HEK293 (cell line): ENCODE results near the gene NHLRC3.
A peak's percentile ranks its signal among the peaks of the same experiment; 100 is the strongest.

ENCODE experiments used
- CTCF ChIA-PET: fragments of 350-600 bp; formaldehyde crosslinking; extraction: SDS; loops from one replicate; lab custom pipeline; 2021; ENCODE audit warnings: antibody characterized with exemption; lab: Yijun Ruan, JAX
- POLR2A ChIA-PET: fragments of 300-600 bp; formaldehyde crosslinking; extraction: SDS; loops from one replicate; lab custom pipeline; 2020; ENCODE audit warnings: antibody characterized with exemption, inconsistent platforms; lab: Yijun Ruan, JAX
- H3K27ac ChIP-seq: fragments of 200-500 bp; sonication (Bioruptor generic); 2 replicates; pipeline ENCODE4 v1.5.1; 2014; ENCODE audit warnings: low read depth, low read length, control low read depth, inconsistent platforms; ENCODE audit errors: extremely low read depth
- H3K36me3 ChIP-seq, 2 experiments: fragments of 200-500 bp in 1 of 2; sonication (Bioruptor generic) in 1 of 2; 1 replicate in 1 of 2; 2 replicates in 1 of 2; pipeline ENCODE4 v1.5.1; 2014 to 2017; ENCODE audit warnings: inconsistent platforms in 2 of 2, low read length in 2 of 2; ENCODE audit not compliant: control insufficient read depth in 2 of 2, insufficient read depth in 1 of 2
- H3K4me1 ChIP-seq: fragments of 200-500 bp; sonication (Bioruptor generic); 2 replicates; pipeline ENCODE4 v1.5.1; 2014; ENCODE audit warnings: mild to moderate bottlenecking, low read length, inconsistent platforms; ENCODE audit not compliant: control insufficient read depth, insufficient read depth
- H3K4me3 ChIP-seq: 2 replicates; pipeline ENCODE4 v1.5.1; 2011; ENCODE audit warnings: low read depth, mild to moderate bottlenecking, control low read depth, low read length, moderate library complexity
- H3K9me3 ChIP-seq: fragments of 200-500 bp; sonication (Bioruptor generic); 2 replicates; pipeline ENCODE4 v1.5.1; 2014; ENCODE audit warnings: low read depth, low read length, inconsistent platforms; ENCODE audit not compliant: control insufficient read depth, insufficient read depth
- MYNN ChIP-seq: fragments of 450-650 bp; formaldehyde crosslinking; IDR thresholded peaks from 2 replicates; pipeline ENCODE4 v1.5.1; 2016; ENCODE audit warnings: missing biosample characterization, missing genetic modification characterization, borderline replicate concordance
- PRDM1 ChIP-seq: fragments of 450-650 bp; formaldehyde crosslinking; IDR thresholded peaks from 2 replicates; pipeline ENCODE4; 2016; ENCODE audit warnings: missing biosample characterization, missing genetic modification characterization
- ZNF146 ChIP-seq: fragments of 450-650 bp; formaldehyde crosslinking; IDR thresholded peaks from 2 replicates; pipeline ENCODE4 v1.5.1; 2016; ENCODE audit warnings: missing biosample characterization, missing genetic modification characterization
- ZNF155 ChIP-seq: fragments of 450-650 bp; formaldehyde crosslinking; IDR thresholded peaks from 2 replicates; pipeline ENCODE4 v1.5.1; 2016; ENCODE audit warnings: missing biosample characterization, missing genetic modification characterization
- ZNF169 ChIP-seq: fragments of 450-650 bp; formaldehyde crosslinking; IDR thresholded peaks from 2 replicates; pipeline ENCODE4 v1.5.1; 2016; ENCODE audit warnings: missing biosample characterization, missing genetic modification characterization
- ZNF221 ChIP-seq: fragments of 450-650 bp; formaldehyde crosslinking; IDR thresholded peaks from 2 replicates; pipeline ENCODE4 v1.5.1; 2017; ENCODE audit warnings: missing biosample characterization, missing genetic modification characterization, borderline replicate concordance
- ZNF239 ChIP-seq: fragments of 450-650 bp; formaldehyde crosslinking; IDR thresholded peaks from 2 replicates; pipeline ENCODE4 v1.5.1; 2016; ENCODE audit warnings: missing biosample characterization, missing genetic modification characterization
- ZNF544 ChIP-seq: fragments of 450-650 bp; formaldehyde crosslinking; IDR thresholded peaks from 2 replicates; pipeline ENCODE4 v1.5.0; 2017; ENCODE audit warnings: missing biosample characterization, missing genetic modification characterization
- ZNF626 ChIP-seq: fragments of 450-650 bp; sonication (Bioruptor Pico); formaldehyde crosslinking; IDR thresholded peaks from 2 replicates; pipeline ENCODE4 v1.5.1; 2018; ENCODE audit warnings: missing biosample characterization, missing genetic modification characterization, inconsistent platforms
- ZNF658 ChIP-seq: fragments of 450-650 bp; formaldehyde crosslinking; IDR thresholded peaks from 2 replicates; pipeline ENCODE4; 2016; ENCODE audit warnings: missing biosample characterization, missing genetic modification characterization
- ZXDB ChIP-seq: fragments of 450-650 bp; formaldehyde crosslinking; IDR thresholded peaks from 2 replicates; pipeline ENCODE4 v1.5.1; 2016; ENCODE audit warnings: missing biosample characterization, missing genetic modification characterization
- TF ChIP-seq, protein P1 (sequence below): fragments of 450-650 bp; formaldehyde crosslinking; IDR thresholded peaks from 2 replicates; pipeline ENCODE4 v1.5.1; 2016; ENCODE audit warnings: missing biosample characterization, missing genetic modification characterization
- TF ChIP-seq, protein P2 (sequence below): fragments of 450-650 bp; formaldehyde crosslinking; conservative IDR thresholded peaks from 2 replicates; pipeline ENCODE4 v1.5.1; 2016; ENCODE audit warnings: low read depth, missing biosample characterization, missing genetic modification characterization
- TF ChIP-seq, protein P3 (sequence below): fragments of 450-650 bp; formaldehyde crosslinking; IDR thresholded peaks from 2 replicates; pipeline ENCODE4 v1.5.1; 2016; ENCODE audit warnings: missing biosample characterization, missing genetic modification characterization

NHLRC3 gene

DNA sequence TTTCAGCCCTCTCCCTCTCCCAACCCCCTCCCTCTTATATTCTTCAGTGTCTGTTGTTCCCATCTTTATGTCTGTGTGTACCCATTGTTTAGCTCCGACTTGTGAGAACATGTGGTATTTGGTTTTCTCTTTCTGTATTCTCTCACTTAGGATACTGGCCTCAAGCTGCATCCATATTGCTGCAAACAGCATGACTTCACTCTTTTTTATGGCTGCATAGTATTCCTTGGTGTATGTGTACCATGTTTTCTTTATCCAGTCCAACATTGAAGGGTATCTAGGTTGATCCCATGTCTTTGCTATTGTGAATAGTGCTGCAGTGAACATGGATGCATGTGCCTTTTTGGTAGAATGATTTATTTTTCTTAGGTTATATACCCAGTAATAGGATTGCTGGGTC is 17.8 kb downstream of the NHLRC3 start:
- POLR2A ChIA-PET: no interaction called here
- no peak overlapping the region for H3K27ac ChIP-seq
- no peak for TF ChIP-seq ZNF169 (tag by site-specific recombination)
- TF ChIP-seq, protein P1, sequence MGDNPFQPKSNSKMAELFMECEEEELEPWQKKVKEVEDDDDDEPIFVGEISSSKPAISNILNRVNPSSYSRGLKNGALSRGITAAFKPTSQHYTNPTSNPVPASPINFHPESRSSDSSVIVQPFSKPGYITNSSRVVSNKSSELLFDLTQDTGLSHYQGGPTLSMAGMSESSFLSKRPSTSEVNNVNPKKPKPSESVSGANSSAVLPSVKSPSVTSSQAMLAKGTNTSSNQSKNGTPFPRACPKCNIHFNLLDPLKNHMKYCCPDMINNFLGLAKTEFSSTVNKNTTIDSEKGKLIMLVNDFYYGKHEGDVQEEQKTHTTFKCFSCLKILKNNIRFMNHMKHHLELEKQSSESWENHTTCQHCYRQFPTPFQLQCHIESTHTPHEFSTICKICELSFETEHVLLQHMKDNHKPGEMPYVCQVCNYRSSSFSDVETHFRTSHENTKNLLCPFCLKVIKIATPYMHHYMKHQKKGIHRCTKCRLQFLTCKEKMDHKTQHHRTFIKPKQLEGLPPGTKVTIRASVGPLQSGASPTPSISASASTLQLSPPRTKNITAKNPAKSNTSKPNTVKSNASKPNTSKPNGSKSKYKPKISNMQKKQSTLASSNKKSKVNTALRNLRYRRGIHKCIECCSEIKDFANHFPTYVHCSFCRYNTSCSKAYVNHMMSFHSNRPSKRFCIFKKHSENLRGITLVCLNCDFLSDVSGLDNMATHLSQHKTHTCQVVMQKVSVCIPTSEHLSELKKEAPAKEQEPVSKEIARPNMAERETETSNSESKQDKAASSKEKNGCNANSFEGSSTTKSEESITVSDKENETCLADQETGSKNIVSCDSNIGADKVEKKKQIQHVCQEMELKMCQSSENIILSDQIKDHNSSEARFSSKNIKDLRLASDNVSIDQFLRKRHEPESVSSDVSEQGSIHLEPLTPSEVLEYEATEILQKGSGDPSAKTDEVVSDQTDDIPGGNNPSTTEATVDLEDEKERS: 0 out of 2 replicates have a peak, but pooled peaks have one; percentile 63
- TF ChIP-seq ZNF155 (tag by site-specific recombination): no peak
- TF ChIP-seq ZNF544 (tag by site-specific recombination): no peak
- TF ChIP-seq ZNF221: no peak
- TF ChIP-seq ZXDB: no peak
- TF ChIP-seq, protein P2, sequence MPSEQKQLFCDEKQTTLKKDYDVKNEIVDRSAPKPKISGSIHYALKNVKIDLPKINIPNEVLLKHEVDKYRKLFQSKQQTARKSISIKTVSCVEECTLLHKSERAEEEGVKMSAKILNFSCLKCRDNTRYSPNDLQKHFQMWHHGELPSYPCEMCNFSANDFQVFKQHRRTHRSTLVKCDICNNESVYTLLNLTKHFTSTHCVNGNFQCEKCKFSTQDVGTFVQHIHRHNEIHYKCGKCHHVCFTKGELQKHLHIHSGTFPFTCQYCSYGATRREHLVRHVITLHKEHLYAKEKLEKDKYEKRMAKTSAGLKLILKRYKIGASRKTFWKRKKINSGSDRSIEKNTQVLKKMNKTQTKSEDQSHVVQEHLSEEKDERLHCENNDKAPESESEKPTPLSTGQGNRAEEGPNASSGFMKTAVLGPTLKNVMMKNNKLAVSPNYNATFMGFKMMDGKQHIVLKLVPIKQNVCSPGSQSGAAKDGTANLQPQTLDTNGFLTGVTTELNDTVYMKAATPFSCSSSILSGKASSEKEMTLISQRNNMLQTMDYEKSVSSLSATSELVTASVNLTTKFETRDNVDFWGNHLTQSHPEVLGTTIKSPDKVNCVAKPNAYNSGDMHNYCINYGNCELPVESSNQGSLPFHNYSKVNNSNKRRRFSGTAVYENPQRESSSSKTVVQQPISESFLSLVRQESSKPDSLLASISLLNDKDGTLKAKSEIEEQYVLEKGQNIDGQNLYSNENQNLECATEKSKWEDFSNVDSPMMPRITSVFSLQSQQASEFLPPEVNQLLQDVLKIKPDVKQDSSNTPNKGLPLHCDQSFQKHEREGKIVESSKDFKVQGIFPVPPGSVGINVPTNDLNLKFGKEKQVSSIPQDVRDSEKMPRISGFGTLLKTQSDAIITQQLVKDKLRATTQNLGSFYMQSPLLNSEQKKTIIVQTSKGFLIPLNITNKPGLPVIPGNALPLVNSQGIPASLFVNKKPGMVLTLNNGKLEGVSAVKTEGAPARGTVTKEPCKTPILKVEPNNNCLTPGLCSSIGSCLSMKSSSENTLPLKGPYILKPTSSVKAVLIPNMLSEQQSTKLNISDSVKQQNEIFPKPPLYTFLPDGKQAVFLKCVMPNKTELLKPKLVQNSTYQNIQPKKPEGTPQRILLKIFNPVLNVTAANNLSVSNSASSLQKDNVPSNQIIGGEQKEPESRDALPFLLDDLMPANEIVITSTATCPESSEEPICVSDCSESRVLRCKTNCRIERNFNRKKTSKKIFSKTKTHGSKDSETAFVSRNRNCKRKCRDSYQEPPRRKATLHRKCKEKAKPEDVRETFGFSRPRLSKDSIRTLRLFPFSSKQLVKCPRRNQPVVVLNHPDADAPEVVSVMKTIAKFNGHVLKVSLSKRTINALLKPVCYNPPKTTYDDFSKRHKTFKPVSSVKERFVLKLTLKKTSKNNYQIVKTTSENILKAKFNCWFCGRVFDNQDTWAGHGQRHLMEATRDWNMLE (tag by site-specific recombination): no peak
- TF ChIP-seq, protein P3, sequence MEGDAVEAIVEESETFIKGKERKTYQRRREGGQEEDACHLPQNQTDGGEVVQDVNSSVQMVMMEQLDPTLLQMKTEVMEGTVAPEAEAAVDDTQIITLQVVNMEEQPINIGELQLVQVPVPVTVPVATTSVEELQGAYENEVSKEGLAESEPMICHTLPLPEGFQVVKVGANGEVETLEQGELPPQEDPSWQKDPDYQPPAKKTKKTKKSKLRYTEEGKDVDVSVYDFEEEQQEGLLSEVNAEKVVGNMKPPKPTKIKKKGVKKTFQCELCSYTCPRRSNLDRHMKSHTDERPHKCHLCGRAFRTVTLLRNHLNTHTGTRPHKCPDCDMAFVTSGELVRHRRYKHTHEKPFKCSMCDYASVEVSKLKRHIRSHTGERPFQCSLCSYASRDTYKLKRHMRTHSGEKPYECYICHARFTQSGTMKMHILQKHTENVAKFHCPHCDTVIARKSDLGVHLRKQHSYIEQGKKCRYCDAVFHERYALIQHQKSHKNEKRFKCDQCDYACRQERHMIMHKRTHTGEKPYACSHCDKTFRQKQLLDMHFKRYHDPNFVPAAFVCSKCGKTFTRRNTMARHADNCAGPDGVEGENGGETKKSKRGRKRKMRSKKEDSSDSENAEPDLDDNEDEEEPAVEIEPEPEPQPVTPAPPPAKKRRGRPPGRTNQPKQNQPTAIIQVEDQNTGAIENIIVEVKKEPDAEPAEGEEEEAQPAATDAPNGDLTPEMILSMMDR (tag by site-specific recombination): no peak
- TF ChIP-seq ZNF146 (tag by site-specific recombination): peak; percentile 94
- TF ChIP-seq ZNF239: no peak
- no peak for TF ChIP-seq ZNF626 (tag by site-specific recombination)
- no peak overlapping the region for H3K4me3 ChIP-seq
- CTCF ChIA-PET: no interaction called here
- H3K36me3 ChIP-seq: peaks cover 0 to 5% of the 10 kb centered on the region in 2 experiments; a peak in 1 of 3 replicates
- H3K4me1 ChIP-seq: no peaks in the 10 kb centered on the region
- no peaks in the 10 kb centered on the region for H3K9me3 ChIP-seq

DNA sequence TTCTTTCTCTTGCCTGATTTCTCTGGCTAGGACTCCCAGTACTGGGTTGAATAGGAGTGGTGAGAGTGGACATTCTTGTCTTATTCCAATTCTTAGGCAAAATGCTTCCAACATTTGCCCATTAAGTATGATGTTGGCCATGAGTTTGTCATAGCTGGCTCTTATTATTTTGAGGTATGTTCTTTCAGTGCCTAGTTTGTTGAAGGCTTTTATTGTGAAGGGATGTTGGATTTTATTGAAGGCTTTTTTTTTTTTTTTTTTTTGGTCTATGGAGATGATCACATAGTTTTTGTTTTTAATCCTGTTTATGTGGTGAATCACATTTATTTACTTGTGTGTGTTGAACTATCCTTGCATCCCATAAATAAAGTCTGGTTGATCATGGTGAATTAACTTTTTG is 19.8 kb downstream of the NHLRC3 start:
- TF ChIP-seq ZNF658 (tag by site-specific recombination) (no peak), MYNN (tag by site-specific recombination) (peak; percentile 66; the same call in 1 of the 2 replicates), PRDM1 (tag by site-specific recombination) (no peak)
- POLR2A ChIA-PET: no interaction called here
- Histone ChIP-seq H3K9me3 (no peaks in the 10 kb centered on the region), H3K4me1 (no peaks in the 10 kb centered on the region), H3K27ac (no peak overlapping the region), H3K36me3 (peaks cover 0 to 4% of the 10 kb centered on the region in 2 experiments; a peak in 1 of 3 replicates), H3K4me3 (no peak overlapping the region)
- CTCF ChIA-PET: no interaction called here
